Breast epithelium (tissue), 3 donors: ENCODE measurements around the gene NRIP3.

Source experiments
- POLR2A ChIP-seq: fragments of 450-650 bp; IDR thresholded peaks from one replicate; pipeline ENCODE4 v1.6.1; 2016; ENCODE audit warnings: antibody characterized with exemption, mild to moderate bottlenecking, moderate library complexity
- TF ChIP-seq, protein P1 (sequence below), 3 donors: fragments of 450-650 bp; IDR thresholded peaks; one replicate each; pipeline ENCODE4 v1.5.1; 2016 to 2017; ENCODE audit warnings: antibody characterized with exemption in 3 of 3, mild to moderate bottlenecking in 3 of 3, moderate library complexity in 3 of 3

DNA sequence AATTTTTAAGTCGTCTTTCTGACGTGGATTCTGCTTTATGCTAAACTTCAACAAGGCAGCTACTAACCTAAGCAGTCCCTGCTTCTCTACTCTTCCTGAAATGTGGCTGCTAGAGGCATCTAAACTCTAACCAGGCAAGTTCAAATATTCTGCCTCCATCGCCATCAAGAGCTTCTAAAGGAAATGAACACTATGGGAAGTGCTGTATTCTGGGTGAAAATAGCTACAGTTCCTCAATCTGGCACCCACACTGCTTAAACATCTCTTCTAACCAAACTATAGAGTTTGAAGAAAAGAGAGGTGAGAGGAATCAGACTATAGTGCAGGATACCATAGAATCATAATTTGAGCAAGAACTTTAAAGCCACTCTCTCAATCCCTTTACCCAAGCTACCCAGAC lies 6.3 kb downstream of the NRIP3 start:
- TF ChIP-seq, protein P1, sequence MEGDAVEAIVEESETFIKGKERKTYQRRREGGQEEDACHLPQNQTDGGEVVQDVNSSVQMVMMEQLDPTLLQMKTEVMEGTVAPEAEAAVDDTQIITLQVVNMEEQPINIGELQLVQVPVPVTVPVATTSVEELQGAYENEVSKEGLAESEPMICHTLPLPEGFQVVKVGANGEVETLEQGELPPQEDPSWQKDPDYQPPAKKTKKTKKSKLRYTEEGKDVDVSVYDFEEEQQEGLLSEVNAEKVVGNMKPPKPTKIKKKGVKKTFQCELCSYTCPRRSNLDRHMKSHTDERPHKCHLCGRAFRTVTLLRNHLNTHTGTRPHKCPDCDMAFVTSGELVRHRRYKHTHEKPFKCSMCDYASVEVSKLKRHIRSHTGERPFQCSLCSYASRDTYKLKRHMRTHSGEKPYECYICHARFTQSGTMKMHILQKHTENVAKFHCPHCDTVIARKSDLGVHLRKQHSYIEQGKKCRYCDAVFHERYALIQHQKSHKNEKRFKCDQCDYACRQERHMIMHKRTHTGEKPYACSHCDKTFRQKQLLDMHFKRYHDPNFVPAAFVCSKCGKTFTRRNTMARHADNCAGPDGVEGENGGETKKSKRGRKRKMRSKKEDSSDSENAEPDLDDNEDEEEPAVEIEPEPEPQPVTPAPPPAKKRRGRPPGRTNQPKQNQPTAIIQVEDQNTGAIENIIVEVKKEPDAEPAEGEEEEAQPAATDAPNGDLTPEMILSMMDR (IDR thresholded peaks at IDR 0.05), result no peak
- no peak for TF ChIP-seq POLR2A
